Measurements from ENCODE around the gene DOCK1.
"Not testable (repeated sequence)": the region's sequence is repeated elsewhere in the genome, so short reads cannot be mapped to it uniquely, and the experiment has no call there.

DOCK1 gene

GRCh38 chr10:126927799-126928198 is 22.6 kb downstream of the DOCK1 start:
- no peak for DNase-seq

- no peak for DNase-seq
Observed at GRCh38 chr10:126928274-126928673, 23.0 kb downstream of the DOCK1 start.

- DNase-seq: no peak
Observed at GRCh38 chr10:126929391-126929790, 24.2 kb downstream of the DOCK1 start.

GRCh38 chr10:126930131-126930882 is 25.1 kb downstream of the DOCK1 start:
- no peak for DNase-seq

- no peak for DNase-seq
Observed at GRCh38 chr10:126930883-126931503, 25.8 kb downstream of the DOCK1 start.

- DNase-seq: no peak
Observed at GRCh38 chr10:126931544-126931943, 26.3 kb downstream of the DOCK1 start.

GRCh38 chr10:126932516-126932915 is 27.3 kb downstream of the DOCK1 start:
- DNase-seq: no peak

GRCh38 chr10:126933116-126933515 is 27.9 kb downstream of the DOCK1 start:
- no peak for DNase-seq

GRCh38 chr10:126935263-126935946 is 30.2 kb downstream of the DOCK1 start:
- DNase-seq: no peak

- no peak for DNase-seq
Observed at GRCh38 chr10:126937026-126937425, 31.8 kb downstream of the DOCK1 start.

GRCh38 chr10:126938121-126938520 is 32.9 kb downstream of the DOCK1 start:
- not testable (repeated sequence) for DNase-seq

GRCh38 chr10:126939706-126940105 is 34.5 kb downstream of the DOCK1 start:
- no peak for DNase-seq

GRCh38 chr10:126940670-126941310 is 35.6 kb downstream of the DOCK1 start:
- DNase-seq: peak in 1 of 2 experiments; percentile 11

- DNase-seq: no peak
Observed at GRCh38 chr10:126944191-126944590, 39.0 kb downstream of the DOCK1 start.

- no peak for DNase-seq
Observed at GRCh38 chr10:126945351-126946030, 40.3 kb downstream of the DOCK1 start.

GRCh38 chr10:126946746-126947145 is 41.5 kb downstream of the DOCK1 start:
- DNase-seq: no peak

GRCh38 chr10:126948355-126949160 is 43.3 kb downstream of the DOCK1 start:
- DNase-seq: no peak

- DNase-seq: no peak
Observed at GRCh38 chr10:126949161-126949503, 43.9 kb downstream of the DOCK1 start.

- no peak for DNase-seq
Observed at GRCh38 chr10:126950401-126951105, 45.3 kb downstream of the DOCK1 start.

GRCh38 chr10:126953886-126954285 is 48.7 kb downstream of the DOCK1 start:
- DNase-seq: no peak

GRCh38 chr10:126955396-126955795 is 50.2 kb downstream of the DOCK1 start:
- DNase-seq: no peak
